Central memory CD4-positive, alpha-beta T cell (primary cell): ENCODE data around the gene MLH1.
"Not testable (repeated sequence)": the region's sequence is repeated elsewhere in the genome, so short reads cannot be mapped to it uniquely, and the experiment has no call there.

Source experiments
- DNase-seq: peaks from one replicate; pipeline ENCODE4 v3.0.0; 2022

MLH1 gene

GRCh38 chr3:37039161-37039846, 46.0 kb downstream of the MLH1 start:
- no peak for DNase-seq

- no peak for DNase-seq
Observed at GRCh38 chr3:37040231-37040630, 46.9 kb downstream of the MLH1 start.

- DNase-seq, result no peak
Observed at GRCh38 chr3:37041546-37042195, 48.4 kb downstream of the MLH1 start.

GRCh38 chr3:37042712-37043111, 49.4 kb downstream of the MLH1 start:
- DNase-seq, result not testable (repeated sequence)

- no peak for DNase-seq
Observed at GRCh38 chr3:37050282-37050681, 57.0 kb downstream of the MLH1 start.

- DNase-seq, result no peak
Observed at GRCh38 chr3:37052860-37053259, 59.5 kb downstream of the MLH1 start.

GRCh38 chr3:37053337-37053736, 60.0 kb downstream of the MLH1 start:
- no peak for DNase-seq

GRCh38 chr3:37053753-37054152, 60.4 kb downstream of the MLH1 start:
- no peak for DNase-seq

GRCh38 chr3:37054370-37054769, 61.1 kb downstream of the MLH1 start:
- DNase-seq, result no peak

GRCh38 chr3:37055077-37055476, 61.8 kb downstream of the MLH1 start:
- not testable (repeated sequence) for DNase-seq

- DNase-seq, result no peak
Observed at GRCh38 chr3:37056826-37057225, 63.5 kb downstream of the MLH1 start.

GRCh38 chr3:37058117-37058516, 64.8 kb downstream of the MLH1 start:
- DNase-seq, result no peak

GRCh38 chr3:37064747-37065146, 71.4 kb downstream of the MLH1 start:
- DNase-seq, result no peak

- DNase-seq, result no peak
Observed at GRCh38 chr3:37067577-37067976, 74.3 kb downstream of the MLH1 start.

GRCh38 chr3:37068031-37068430, 74.7 kb downstream of the MLH1 start:
- no peak for DNase-seq

GRCh38 chr3:37071921-37072320, 78.6 kb downstream of the MLH1 start:
- DNase-seq, result no peak

- DNase-seq, result no peak
Observed at GRCh38 chr3:37072892-37073291, 79.6 kb downstream of the MLH1 start.

- DNase-seq, result no peak
Observed at GRCh38 chr3:37074178-37074577, 80.9 kb downstream of the MLH1 start.

GRCh38 chr3:37075955-37076354, 82.6 kb downstream of the MLH1 start:
- no peak for DNase-seq

- no peak for DNase-seq
Observed at GRCh38 chr3:37082317-37082716, 89.0 kb downstream of the MLH1 start.

- no peak for DNase-seq
Observed at GRCh38 chr3:37086918-37087317, 93.6 kb downstream of the MLH1 start.

GRCh38 chr3:37087870-37088269, 94.6 kb downstream of the MLH1 start:
- no peak for DNase-seq

- no peak for DNase-seq
Observed at GRCh38 chr3:37092484-37092883, 99.2 kb downstream of the MLH1 start.

GRCh38 chr3:37093481-37093880, 100.2 kb downstream of the MLH1 start:
- no peak for DNase-seq

GRCh38 chr3:37094636-37095035, 101.3 kb downstream of the MLH1 start:
- no peak for DNase-seq
